ENCODE data around the gene GOLPH3.

GRCh38 chr5:32206053-32206452 lies 31.9 kb upstream of the GOLPH3 start:
- no peak for TF ChIP-seq NFIC (IDR thresholded peaks at IDR 0.05)
- TF ChIP-seq, protein P1, sequence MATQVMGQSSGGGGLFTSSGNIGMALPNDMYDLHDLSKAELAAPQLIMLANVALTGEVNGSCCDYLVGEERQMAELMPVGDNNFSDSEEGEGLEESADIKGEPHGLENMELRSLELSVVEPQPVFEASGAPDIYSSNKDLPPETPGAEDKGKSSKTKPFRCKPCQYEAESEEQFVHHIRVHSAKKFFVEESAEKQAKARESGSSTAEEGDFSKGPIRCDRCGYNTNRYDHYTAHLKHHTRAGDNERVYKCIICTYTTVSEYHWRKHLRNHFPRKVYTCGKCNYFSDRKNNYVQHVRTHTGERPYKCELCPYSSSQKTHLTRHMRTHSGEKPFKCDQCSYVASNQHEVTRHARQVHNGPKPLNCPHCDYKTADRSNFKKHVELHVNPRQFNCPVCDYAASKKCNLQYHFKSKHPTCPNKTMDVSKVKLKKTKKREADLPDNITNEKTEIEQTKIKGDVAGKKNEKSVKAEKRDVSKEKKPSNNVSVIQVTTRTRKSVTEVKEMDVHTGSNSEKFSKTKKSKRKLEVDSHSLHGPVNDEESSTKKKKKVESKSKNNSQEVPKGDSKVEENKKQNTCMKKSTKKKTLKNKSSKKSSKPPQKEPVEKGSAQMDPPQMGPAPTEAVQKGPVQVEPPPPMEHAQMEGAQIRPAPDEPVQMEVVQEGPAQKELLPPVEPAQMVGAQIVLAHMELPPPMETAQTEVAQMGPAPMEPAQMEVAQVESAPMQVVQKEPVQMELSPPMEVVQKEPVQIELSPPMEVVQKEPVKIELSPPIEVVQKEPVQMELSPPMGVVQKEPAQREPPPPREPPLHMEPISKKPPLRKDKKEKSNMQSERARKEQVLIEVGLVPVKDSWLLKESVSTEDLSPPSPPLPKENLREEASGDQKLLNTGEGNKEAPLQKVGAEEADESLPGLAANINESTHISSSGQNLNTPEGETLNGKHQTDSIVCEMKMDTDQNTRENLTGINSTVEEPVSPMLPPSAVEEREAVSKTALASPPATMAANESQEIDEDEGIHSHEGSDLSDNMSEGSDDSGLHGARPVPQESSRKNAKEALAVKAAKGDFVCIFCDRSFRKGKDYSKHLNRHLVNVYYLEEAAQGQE (IDR thresholded peaks at IDR 0.05; ENCODE audit: low read depth) = no peak
- TF ChIP-seq EP300 (IDR thresholded peaks at IDR 0.05; ENCODE audit: borderline replicate concordance) = no peak
- no peak for TF ChIP-seq CEBPB (IDR thresholded peaks at IDR 0.05)
- no peak for TF ChIP-seq CREB1 (IDR thresholded peaks at IDR 0.05; ENCODE audit: low read depth)
- TF ChIP-seq, protein P2, sequence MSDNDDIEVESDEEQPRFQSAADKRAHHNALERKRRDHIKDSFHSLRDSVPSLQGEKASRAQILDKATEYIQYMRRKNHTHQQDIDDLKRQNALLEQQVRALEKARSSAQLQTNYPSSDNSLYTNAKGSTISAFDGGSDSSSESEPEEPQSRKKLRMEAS (IDR thresholded peaks at IDR 0.05) = no peak
- no peak for TF ChIP-seq TEAD4 (IDR thresholded peaks at IDR 0.05)
- TF ChIP-seq RAD21 (IDR thresholded peaks at IDR 0.05; ENCODE audit: low read depth) = no peak
- no peak for TF ChIP-seq EGR1 (IDR thresholded peaks at IDR 0.05)
- TF ChIP-seq TAF1 (IDR thresholded peaks at IDR 0.05; ENCODE audit: low read depth) = no peak
- TF ChIP-seq YY1 (IDR thresholded peaks at IDR 0.05; ENCODE audit: low read depth) = no peak
- no peak for TF ChIP-seq TCF12 (IDR thresholded peaks at IDR 0.05; ENCODE audit: low read depth)
- TF ChIP-seq FOXM1 (IDR thresholded peaks at IDR 0.05; ENCODE audit: borderline replicate concordance, low read depth) = no peak
- TF ChIP-seq ZBTB7A (IDR thresholded peaks at IDR 0.05; ENCODE audit: low read depth) = no peak

Measured in Ishikawa (cell line).